Fibroblast of skin of left biceps (primary cell): ENCODE measurements around the gene CDHR3.
A peak's percentile ranks its signal among the peaks of the same experiment; 100 is the strongest.
"Not testable (repeated sequence)": the region's sequence is repeated elsewhere in the genome, so short reads cannot be mapped to it uniquely, and the experiment has no call there.

Experiments used
- DNase-seq, 2 experiments: peaks; one replicate each; pipeline ENCODE4 v3.0.0-alpha.2; 2013; ENCODE audit warnings: low read depth in 2 of 2

Gene CDHR3

GRCh38 chr7:105999256-105999655 lies 36.2 kb downstream of the CDHR3 start:
- DNase-seq: no peak

GRCh38 chr7:106001196-106001595 lies 38.1 kb downstream of the CDHR3 start:
- DNase-seq: no peak

GRCh38 chr7:106001886-106002285 lies 38.8 kb downstream of the CDHR3 start:
- DNase-seq: no peak

- no peak for DNase-seq
Measured at GRCh38 chr7:106003525-106004064, 40.5 kb downstream of the CDHR3 start.

- no peak for DNase-seq
Measured at GRCh38 chr7:106006906-106007305, 43.8 kb downstream of the CDHR3 start.

- DNase-seq: not testable (repeated sequence)
Measured at GRCh38 chr7:106007796-106008195, 44.7 kb downstream of the CDHR3 start.

- DNase-seq: peak; percentile 96 to 97
Measured at GRCh38 chr7:106009503-106010226, 46.6 kb downstream of the CDHR3 start.

GRCh38 chr7:106010331-106010730 lies 47.3 kb downstream of the CDHR3 start:
- no peak for DNase-seq

GRCh38 chr7:106010866-106011265 lies 47.8 kb downstream of the CDHR3 start:
- DNase-seq: no peak

GRCh38 chr7:106012184-106012583 lies 49.1 kb downstream of the CDHR3 start:
- DNase-seq: no peak

- no peak for DNase-seq
Measured at GRCh38 chr7:106012935-106013439, 49.9 kb downstream of the CDHR3 start.

- no peak for DNase-seq
Measured at GRCh38 chr7:106015381-106016218, 52.5 kb downstream of the CDHR3 start.

GRCh38 chr7:106016331-106016730 lies 53.3 kb downstream of the CDHR3 start:
- DNase-seq: no peak

- DNase-seq: no peak
Measured at GRCh38 chr7:106017657-106018056, 54.6 kb downstream of the CDHR3 start.

GRCh38 chr7:106018566-106019469 lies 55.8 kb downstream of the CDHR3 start:
- DNase-seq: no peak

GRCh38 chr7:106019470-106019820 lies 56.4 kb downstream of the CDHR3 start:
- DNase-seq: no peak

- no peak for DNase-seq
Measured at GRCh38 chr7:106021151-106022067, 58.3 kb downstream of the CDHR3 start.

- no peak for DNase-seq
Measured at GRCh38 chr7:106022193-106022821, 59.2 kb downstream of the CDHR3 start.

GRCh38 chr7:106023369-106024322 lies 60.6 kb downstream of the CDHR3 start:
- DNase-seq: no peak
